Vagina (tissue), 2 donors: ENCODE results near the gene USP6NL.

ENCODE experiments used
- CTCF ChIP-seq, 3 experiments: fragments of 450-650 bp in 2 of 3; fragments of 200-600 bp in 1 of 3; sonication (generic) in 1 of 3; IDR thresholded peaks; one replicate each; pipeline ENCODE4 v1.5.1; 2017 to 2019; ENCODE audit warnings: antibody characterized with exemption in 3 of 3, mild to moderate bottlenecking in 2 of 3, moderate library complexity in 2 of 3
- POLR2AphosphoS5 ChIP-seq, 2 donors: sonication (generic); formaldehyde crosslinking; IDR thresholded peaks; one replicate each; pipeline ENCODE4 v1.9.0; 2017; ENCODE audit warnings: antibody characterized with exemption in 2 of 2, mild to moderate bottlenecking in 2 of 2, low read depth in 1 of 2; ENCODE audit not compliant: insufficient read depth in 1 of 2

GRCh38 chr10:11521860-11522259, 89.6 kb downstream of the USP6NL start:
- TF ChIP-seq POLR2AphosphoS5 (IDR thresholded peaks at IDR 0.05; ENCODE audit: insufficient read depth in 1 of 2, low read depth in 1 of 2) (no peak), CTCF (IDR thresholded peaks at IDR 0.05) (no peak)
